K562 (cell line): ENCODE results near the gene MORC4.

Experiments
- CBFB ChIP-seq: sonication (generic); formaldehyde crosslinking; IDR thresholded peaks from 2 replicates; pipeline ENCODE4 v1.4.0; 2020; ENCODE audit warnings: mild to moderate bottlenecking, missing genetic modification reagents
- ELF4 ChIP-seq: fragments of 450-650 bp; formaldehyde crosslinking; IDR thresholded peaks from 2 replicates; pipeline ENCODE4 v1.4.0; 2022; ENCODE audit warnings: missing genetic modification characterization
- EZH2 ChIP-seq: IDR thresholded peaks from 2 replicates; pipeline ENCODE4 v1.6.1; 2012; ENCODE audit warnings: low read depth, mild to moderate bottlenecking, inconsistent platforms, low read length, borderline replicate concordance
- HMG20B ChIP-seq: fragments of 250-450 bp; sonication (Bioruptor Pico); IDR thresholded peaks from 2 replicates; pipeline ENCODE4 v1.5.0; 2021; ENCODE audit warnings: mild to moderate bottlenecking
- MAFK ChIP-seq: IDR thresholded peaks from 2 replicates; pipeline ENCODE4 v1.6.1; 2011; ENCODE audit warnings: low read length, improper control_type of control experiment
- POLR2A ChIP-seq: fragments of 450-650 bp; conservative IDR thresholded peaks from 2 replicates; pipeline ENCODE4 v1.6.1; 2016
- RBM34 ChIP-seq: fragments of 200-400 bp; formaldehyde crosslinking; IDR thresholded peaks from 2 replicates; pipeline ENCODE4 v1.6.1; 2018; ENCODE audit warnings: low read length, borderline replicate concordance; ENCODE audit not compliant: insufficient read depth
- TRIM24 ChIP-seq, 2 experiments: fragments of 450-650 bp; IDR thresholded peaks; 2 replicates each; pipeline ENCODE4 v1.6.1; 2016
- YY1 ChIP-seq, 3 experiments: IDR thresholded peaks; 2 replicates each; pipeline ENCODE4 v1.6.1; 2011; ENCODE audit warnings: low read length in 2 of 3, mild to moderate bottlenecking in 2 of 3, moderate library complexity in 2 of 3, borderline replicate concordance in 1 of 3, control low read depth in 1 of 3, low read depth in 1 of 3; ENCODE audit not compliant: insufficient read depth in 3 of 3, insufficient replicate concordance in 2 of 3, control insufficient read depth in 1 of 3, insufficient read length in 1 of 3; ENCODE audit errors: extremely low read depth in 1 of 3
- ZNF217 ChIP-seq: sonication (generic); formaldehyde crosslinking; IDR thresholded peaks from 2 replicates; pipeline ENCODE4 v1.8.0; 2022; ENCODE audit warnings: mild to moderate bottlenecking, missing genetic modification reagents
- ZNF274 ChIP-seq: IDR thresholded peaks from 2 replicates; pipeline ENCODE4 v1.6.1; 2011; ENCODE audit warnings: low read depth, mild to moderate bottlenecking, low read length, moderate library complexity, borderline replicate concordance
- ZNF354B ChIP-seq: fragments of 250-450 bp; sonication (Bioruptor Pico); IDR thresholded peaks from 2 replicates; pipeline ENCODE4 v1.4.0; 2020
- TF ChIP-seq, protein P1 (sequence below), 3 experiments: IDR thresholded peaks in 2 of 3; conservative IDR thresholded peaks in 1 of 3; 2 replicates each; pipeline ENCODE4 v1.5.1; 2011 to 2012; ENCODE audit warnings: low read length in 3 of 3, mild to moderate bottlenecking in 3 of 3, control low read depth in 2 of 3, improper control_type of control experiment in 1 of 3, inconsistent platforms in 1 of 3, low read depth in 1 of 3, mixed read lengths in 1 of 3, moderate library complexity in 1 of 3; ENCODE audit not compliant: insufficient read depth in 2 of 3
- TF ChIP-seq, protein P2 (sequence below): fragments of 450-650 bp; IDR thresholded peaks from 2 replicates; pipeline ENCODE4 v1.6.1; 2016; ENCODE audit warnings: mild to moderate bottlenecking

DNA sequence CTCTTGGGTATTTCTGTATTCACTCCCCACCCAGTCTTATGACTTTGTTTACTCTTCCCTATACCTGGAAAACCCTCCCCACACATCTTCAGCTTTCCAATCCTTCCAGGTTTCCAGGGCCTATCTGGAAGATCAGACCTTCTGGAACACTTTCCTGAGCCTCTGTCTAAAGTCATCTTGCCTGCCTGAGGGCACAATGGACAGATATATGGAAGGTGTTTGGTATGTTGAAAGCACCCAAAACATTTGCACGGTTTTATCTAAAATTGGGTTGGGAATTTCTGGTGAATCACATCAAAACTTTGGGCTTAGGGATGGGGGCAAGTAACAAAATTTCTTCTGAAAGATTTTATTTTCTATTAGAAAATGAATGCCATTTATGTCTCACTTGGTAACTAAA lies 63.8 kb downstream of the MORC4 start:
- no peak for TF ChIP-seq RBM34
- no peak for TF ChIP-seq MAFK
- no peak for TF ChIP-seq HMG20B
- TF ChIP-seq, protein P1, sequence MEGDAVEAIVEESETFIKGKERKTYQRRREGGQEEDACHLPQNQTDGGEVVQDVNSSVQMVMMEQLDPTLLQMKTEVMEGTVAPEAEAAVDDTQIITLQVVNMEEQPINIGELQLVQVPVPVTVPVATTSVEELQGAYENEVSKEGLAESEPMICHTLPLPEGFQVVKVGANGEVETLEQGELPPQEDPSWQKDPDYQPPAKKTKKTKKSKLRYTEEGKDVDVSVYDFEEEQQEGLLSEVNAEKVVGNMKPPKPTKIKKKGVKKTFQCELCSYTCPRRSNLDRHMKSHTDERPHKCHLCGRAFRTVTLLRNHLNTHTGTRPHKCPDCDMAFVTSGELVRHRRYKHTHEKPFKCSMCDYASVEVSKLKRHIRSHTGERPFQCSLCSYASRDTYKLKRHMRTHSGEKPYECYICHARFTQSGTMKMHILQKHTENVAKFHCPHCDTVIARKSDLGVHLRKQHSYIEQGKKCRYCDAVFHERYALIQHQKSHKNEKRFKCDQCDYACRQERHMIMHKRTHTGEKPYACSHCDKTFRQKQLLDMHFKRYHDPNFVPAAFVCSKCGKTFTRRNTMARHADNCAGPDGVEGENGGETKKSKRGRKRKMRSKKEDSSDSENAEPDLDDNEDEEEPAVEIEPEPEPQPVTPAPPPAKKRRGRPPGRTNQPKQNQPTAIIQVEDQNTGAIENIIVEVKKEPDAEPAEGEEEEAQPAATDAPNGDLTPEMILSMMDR (IDR thresholded peaks at IDR 0.05 in 2 of 3, conservative IDR thresholded peaks at IDR 0.05 in 1 of 3; ENCODE audit: insufficient read depth in 2 of 3, low read depth in 1 of 3, low read length in 3 of 3) = no peak
- TF ChIP-seq, protein P2, sequence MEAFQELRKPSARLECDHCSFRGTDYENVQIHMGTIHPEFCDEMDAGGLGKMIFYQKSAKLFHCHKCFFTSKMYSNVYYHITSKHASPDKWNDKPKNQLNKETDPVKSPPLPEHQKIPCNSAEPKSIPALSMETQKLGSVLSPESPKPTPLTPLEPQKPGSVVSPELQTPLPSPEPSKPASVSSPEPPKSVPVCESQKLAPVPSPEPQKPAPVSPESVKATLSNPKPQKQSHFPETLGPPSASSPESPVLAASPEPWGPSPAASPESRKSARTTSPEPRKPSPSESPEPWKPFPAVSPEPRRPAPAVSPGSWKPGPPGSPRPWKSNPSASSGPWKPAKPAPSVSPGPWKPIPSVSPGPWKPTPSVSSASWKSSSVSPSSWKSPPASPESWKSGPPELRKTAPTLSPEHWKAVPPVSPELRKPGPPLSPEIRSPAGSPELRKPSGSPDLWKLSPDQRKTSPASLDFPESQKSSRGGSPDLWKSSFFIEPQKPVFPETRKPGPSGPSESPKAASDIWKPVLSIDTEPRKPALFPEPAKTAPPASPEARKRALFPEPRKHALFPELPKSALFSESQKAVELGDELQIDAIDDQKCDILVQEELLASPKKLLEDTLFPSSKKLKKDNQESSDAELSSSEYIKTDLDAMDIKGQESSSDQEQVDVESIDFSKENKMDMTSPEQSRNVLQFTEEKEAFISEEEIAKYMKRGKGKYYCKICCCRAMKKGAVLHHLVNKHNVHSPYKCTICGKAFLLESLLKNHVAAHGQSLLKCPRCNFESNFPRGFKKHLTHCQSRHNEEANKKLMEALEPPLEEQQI = no peak
- no peak for TF ChIP-seq CBFB (CRISPR knock-in tag)
- no peak for TF ChIP-seq ZNF217
- TF ChIP-seq TRIM24 (IDR thresholded peaks at IDR 0.05) = no peak
- no peak for TF ChIP-seq POLR2A
- no peak for TF ChIP-seq ZNF354B (CRISPR knock-in tag)
- no peak for TF ChIP-seq ZNF274
- TF ChIP-seq EZH2 = no peak
- no peak for TF ChIP-seq YY1 (IDR thresholded peaks at IDR 0.05; ENCODE audit: borderline replicate concordance in 1 of 3, control insufficient read depth in 1 of 3, extremely low read depth in 1 of 3, insufficient read depth in 3 of 3, insufficient read length in 1 of 3, insufficient replicate concordance in 2 of 3, low read depth in 1 of 3, low read length in 2 of 3)
- no peak for TF ChIP-seq ELF4 (CRISPR knock-in tag)
